ENCODE measurements around the gene LAD1.

DNA sequence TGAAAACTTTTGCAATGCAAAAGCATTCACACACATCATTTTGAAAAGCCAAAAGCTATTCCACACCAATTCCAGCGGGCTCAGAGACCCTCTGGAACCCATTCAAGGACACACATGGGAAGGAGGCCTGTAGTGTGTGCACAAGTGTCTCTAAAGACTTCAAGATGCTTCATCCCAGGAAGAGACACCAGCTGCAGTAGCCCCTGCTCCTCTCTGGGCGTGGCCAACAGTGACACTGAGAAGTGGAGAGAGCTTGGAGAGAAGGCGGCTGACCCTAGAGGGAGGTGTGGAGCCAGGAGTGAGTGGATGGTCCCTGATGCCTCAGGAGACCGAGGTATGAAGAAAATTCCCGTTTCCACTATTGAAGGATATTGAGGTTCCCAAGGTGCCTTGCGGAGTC lies 37.3 kb upstream of the LAD1 start:
- TF ChIP-seq, protein P1, sequence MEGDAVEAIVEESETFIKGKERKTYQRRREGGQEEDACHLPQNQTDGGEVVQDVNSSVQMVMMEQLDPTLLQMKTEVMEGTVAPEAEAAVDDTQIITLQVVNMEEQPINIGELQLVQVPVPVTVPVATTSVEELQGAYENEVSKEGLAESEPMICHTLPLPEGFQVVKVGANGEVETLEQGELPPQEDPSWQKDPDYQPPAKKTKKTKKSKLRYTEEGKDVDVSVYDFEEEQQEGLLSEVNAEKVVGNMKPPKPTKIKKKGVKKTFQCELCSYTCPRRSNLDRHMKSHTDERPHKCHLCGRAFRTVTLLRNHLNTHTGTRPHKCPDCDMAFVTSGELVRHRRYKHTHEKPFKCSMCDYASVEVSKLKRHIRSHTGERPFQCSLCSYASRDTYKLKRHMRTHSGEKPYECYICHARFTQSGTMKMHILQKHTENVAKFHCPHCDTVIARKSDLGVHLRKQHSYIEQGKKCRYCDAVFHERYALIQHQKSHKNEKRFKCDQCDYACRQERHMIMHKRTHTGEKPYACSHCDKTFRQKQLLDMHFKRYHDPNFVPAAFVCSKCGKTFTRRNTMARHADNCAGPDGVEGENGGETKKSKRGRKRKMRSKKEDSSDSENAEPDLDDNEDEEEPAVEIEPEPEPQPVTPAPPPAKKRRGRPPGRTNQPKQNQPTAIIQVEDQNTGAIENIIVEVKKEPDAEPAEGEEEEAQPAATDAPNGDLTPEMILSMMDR (conservative IDR thresholded peaks at IDR 0.05 in 1 of 2, IDR thresholded peaks at IDR 0.05 in 1 of 2; ENCODE audit: extremely low read depth in 1 of 2, insufficient read depth in 1 of 2, low read depth in 1 of 2, low read length in 2 of 2): no peak
- TF ChIP-seq EZH2 (IDR thresholded peaks at IDR 0.05; ENCODE audit: borderline replicate concordance, low read length): no peak

Measured in mammary epithelial cell (primary cell).